ENCODE measurements around the gene RPL7L1. TPM values are rescaled to one million over a fixed set of nuclear protein-coding genes. Genes with fewer than 3 reads are reported as not detected.

Gene RPL7L1
- total and polyA plus RNA-seq, 2 of the 4 experiments (the other 2 are of a cell fraction): 43.0 to 112 TPM

- Histone ChIP-seq H4K91ac (ENCODE audit: insufficient read depth, low read depth, low read length) (no peak overlapping the region), H2AFZ (replicated peaks; ENCODE audit: low read length, poor library complexity) (no peak overlapping the region), H2AK9ac (replicated peaks; ENCODE audit: low read depth, low read length, poor library complexity) (no peak overlapping the region), H2BK120ac (ENCODE audit: low read depth, low read length) (no peak overlapping the region), H3K4me3 (ENCODE audit: insufficient read depth, low read depth, low read length) (no peak overlapping the region), H3K18ac (ENCODE audit: low read depth, low read length) (no peak overlapping the region), H3K4me1 (ENCODE audit: control insufficient read depth, insufficient read depth, low read length) (no peaks in the 10 kb centered on the region), H3K4me2 (ENCODE audit: low read depth, low read length) (no peak overlapping the region), H3K27ac (ENCODE audit: insufficient read depth, low read length) (no peak overlapping the region), H3K36me3 (ENCODE audit: control insufficient read depth, insufficient read depth, low read length) (peaks cover 14% of the 10 kb centered on the region), H3K4ac (ENCODE audit: low read depth, low read length) (no peak overlapping the region), H3K9me3 (ENCODE audit: control insufficient read depth, insufficient read depth, low read length) (no peaks in the 10 kb centered on the region), H3K14ac (replicated peaks; ENCODE audit: low read depth, low read length) (no peak overlapping the region), H4K8ac (ENCODE audit: low read depth in 2 of 2, low read length in 2 of 2) (no peak overlapping the region), H2AK5ac (ENCODE audit: low read depth, low read length) (no peak overlapping the region), H3K56ac (ENCODE audit: extremely low read depth, insufficient read depth, low read length) (no peak overlapping the region), H4K20me1 (ENCODE audit: insufficient read depth, low read length) (no peaks in the 10 kb centered on the region; the same call in 1 of the 2 replicates), H3K23ac (ENCODE audit: low read depth, low read length) (no peak overlapping the region), H4K5ac (ENCODE audit: low read depth, low read length) (no peak overlapping the region), H3K9me1 (ENCODE audit: insufficient read depth, low read length) (peaks cover 3% of the 10 kb centered on the region; the same call in 1 of the 2 replicates), H3K27me3 (ENCODE audit: control insufficient read depth, insufficient read depth, low read length) (no peaks in the 10 kb centered on the region), H2BK5ac (ENCODE audit: low read depth, low read length, poor library complexity, severe bottlenecking) (no peak overlapping the region), H2BK15ac (ENCODE audit: low read depth, low read length) (no peak overlapping the region), H3K79me1 (ENCODE audit: low read depth in 1 of 2, low read length in 2 of 2) (peaks cover 0 to 14% of the 10 kb centered on the region in 2 experiments; a peak in 1 of 4 replicates), H3K9ac (ENCODE audit: low read depth, low read length) (no peak overlapping the region), H2BK20ac (ENCODE audit: low read depth, low read length) (no peak overlapping the region)
- CTCF ChIA-PET: no interaction called here
- 94% methylated on average over 3 of the region's 5 CpGs; no CpG with 5 or more reads in 1 of the 2 experiments for WGBS, 2 experiments (ENCODE audit: extremely low coverage in 2 of 2, insufficient read length in 1 of 2)
- dilution Hi-C loops (cut with HindIII; ENCODE audit: low sequenced_read_pairs, unreplicated experiment): no loop called here
- BruUV-seq (replicated peaks): no TSS peak
- TF ChIP-seq MXI1 (IDR thresholded peaks at IDR 0.05; ENCODE audit: borderline replicate concordance, low read depth, low read length): no peak
- TF ChIP-seq NFE2L2 (IDR thresholded peaks at IDR 0.05; ENCODE audit: low read depth, low read length): no peak
- TF ChIP-seq RFX5 (IDR thresholded peaks at IDR 0.05; ENCODE audit: low read depth, low read length): no peak
- no peak for TF ChIP-seq CEBPB (IDR thresholded peaks at IDR 0.05; ENCODE audit: low read depth, low read length)
- TF ChIP-seq BHLHE40 (IDR thresholded peaks at IDR 0.05; ENCODE audit: low read depth, low read length): no peak
- no peak for TF ChIP-seq RCOR1 (IDR thresholded peaks at IDR 0.05; ENCODE audit: insufficient replicate concordance, low read length)
- TF ChIP-seq MAZ (IDR thresholded peaks at IDR 0.05; ENCODE audit: borderline replicate concordance, low read depth, low read length): no peak
- TF ChIP-seq MAFK (IDR thresholded peaks at IDR 0.05; ENCODE audit: low read depth, low read length): no peak
- TF ChIP-seq FOS (IDR thresholded peaks at IDR 0.05; ENCODE audit: low read depth, low read length): no peak
- no peak for TF ChIP-seq CHD1 (IDR thresholded peaks at IDR 0.05; ENCODE audit: low read depth, low read length)
- no peak for TF ChIP-seq RAD21 (IDR thresholded peaks at IDR 0.05; ENCODE audit: low read length)
- no peak for TF ChIP-seq SMC3 (IDR thresholded peaks at IDR 0.05; ENCODE audit: low read depth, low read length)
- no peak for DNase-seq
- ATAC-seq (ENCODE audit: low read depth): no peak
- in situ Hi-C loops (cut with MboI; ENCODE audit: low sequenced_read_pairs): no loop called here
- intact Hi-C loops (cut with micrococcal nuclease): no loop called here
- POLR2A ChIA-PET (ENCODE audit: unreplicated experiment): no interaction called here
These were observed 45.4 kb upstream of the RPL7L1 start for GRCh38 chr6:42834056-42834455.
